H1 (cell line): ENCODE results near the gene C6orf163. TPM values are rescaled to one million over a fixed set of nuclear protein-coding genes. Genes with fewer than 3 reads are reported as not detected.

Source experiments
- CTCF ChIA-PET: fragments of 300-600 bp; sonication (Branson Sonifier 250); formaldehyde crosslinking; loops from one replicate; lab custom pipeline; 2021; ENCODE audit not compliant: partially characterized antibody; lab: Charles Lee
- POLR2A ChIA-PET: fragments of 300-600 bp; sonication (Branson Sonifier 250); formaldehyde crosslinking; loops from one replicate; lab custom pipeline; 2021; ENCODE audit warnings: inconsistent platforms; ENCODE audit not compliant: partially characterized antibody; lab: Charles Lee
- DNase-seq, 2 experiments: peaks; one replicate each; pipeline versions ENCODE4 v3.0.0 to v3.0.0-alpha.2; 2010 to 2022; ENCODE audit warnings: low spot score in 2 of 2, low read depth in 1 of 2, mixed read lengths in 1 of 2
- FAIRE-seq: peaks from 2 replicates; lab custom pipeline; 2011; peaks lifted over from hg19 to GRCh38; lab: Jason Lieb, UNC
- H2AFZ ChIP-seq: 2 replicates; pipeline ENCODE4 v1.8.1; 2012; ENCODE audit warnings: low read length, inconsistent platforms
- H2AK5ac ChIP-seq: 2 replicates; pipeline ENCODE4 v1.6.1; 2013; ENCODE audit warnings: low read depth, low read length
- H2BK120ac ChIP-seq: replicated peaks from 2 replicates; pipeline ENCODE3; 2013; ENCODE audit warnings: low read depth, low read length, inconsistent platforms
- H2BK12ac ChIP-seq: 2 replicates; pipeline ENCODE4 v1.6.1; 2013; ENCODE audit warnings: low read depth, low read length
- H2BK15ac ChIP-seq: 2 replicates; pipeline ENCODE4 v1.6.1; 2013; ENCODE audit warnings: low read length
- H2BK20ac ChIP-seq: 2 replicates; pipeline ENCODE4 v1.6.1; 2013; ENCODE audit warnings: low read length
- H2BK5ac ChIP-seq: 2 replicates; pipeline ENCODE4 v1.6.1; 2013; ENCODE audit warnings: low read depth, low read length
- H3K14ac ChIP-seq: 2 replicates; pipeline ENCODE4 v1.6.1; 2013; ENCODE audit warnings: inconsistent platforms; ENCODE audit not compliant: insufficient read length
- H3K18ac ChIP-seq: 2 replicates; pipeline ENCODE4 v1.6.1; 2013; ENCODE audit warnings: low read length; ENCODE audit errors: extremely low read depth
- H3K23ac ChIP-seq: 2 replicates; pipeline ENCODE4 v1.6.1; 2013; ENCODE audit warnings: inconsistent platforms; ENCODE audit not compliant: insufficient read length
- H3K23me2 ChIP-seq: 2 replicates; pipeline ENCODE4 v1.6.1; 2013; ENCODE audit warnings: low read depth, low read length
- H3K27ac ChIP-seq: 2 replicates; pipeline ENCODE4 v1.6.1; 2011; ENCODE audit warnings: low read depth, low read length, inconsistent platforms
- H3K27me3 ChIP-seq, 4 experiments: replicated peaks in 1 of 4; 1 replicate in 1 of 4; 2 replicates in 3 of 4; pipeline versions ENCODE4 v1.6.1 to v1.8.1; 2011 to 2013; ENCODE audit warnings: low read length in 3 of 4, mild to moderate bottlenecking in 3 of 4, inconsistent platforms in 2 of 4, mixed read lengths in 2 of 4, moderate library complexity in 1 of 4; ENCODE audit not compliant: control insufficient read depth in 3 of 4, insufficient read depth in 3 of 4; ENCODE audit errors: extremely low read depth in 1 of 4
- H3K36me3 ChIP-seq, 4 experiments: 2 replicates each; pipeline versions ENCODE4 v1.6.1 to v1.8.1; 2011 to 2013; ENCODE audit warnings: mild to moderate bottlenecking in 4 of 4, low read length in 3 of 4, moderate library complexity in 2 of 4, control low read depth in 1 of 4, inconsistent platforms in 1 of 4; ENCODE audit not compliant: insufficient read depth in 4 of 4, control insufficient read depth in 2 of 4
- H3K4ac ChIP-seq: replicated peaks from 2 replicates; pipeline ENCODE3; 2013; ENCODE audit warnings: low read length, low read depth, mixed read lengths, inconsistent platforms; ENCODE audit not compliant: insufficient read length
- H3K4me1 ChIP-seq, 4 experiments: replicated peaks in 1 of 4; 1 replicate in 1 of 4; 2 replicates in 3 of 4; pipeline versions ENCODE4 v1.6.1 to v1.8.1; 2011 to 2013; ENCODE audit warnings: low read length in 3 of 4, inconsistent platforms in 2 of 4, mixed read lengths in 1 of 4; ENCODE audit not compliant: insufficient read depth in 4 of 4, control insufficient read depth in 3 of 4
- H3K4me2 ChIP-seq, 2 experiments: 2 replicates each; pipeline versions ENCODE4 v1.6.1 to v1.8.1; 2011 to 2013; ENCODE audit warnings: low read depth in 2 of 2, low read length in 2 of 2, control low read depth in 1 of 2, inconsistent platforms in 1 of 2, mild to moderate bottlenecking in 1 of 2; ENCODE audit not compliant: insufficient read depth in 1 of 2
- H3K4me3 ChIP-seq, 4 experiments: fragments of 200-600, 300-600 bp in 1 of 4; sonication (generic), shearing (Covaris generic), sonication (Bioruptor Twin) in 1 of 4; 2 replicates each; pipeline versions ENCODE4 v1.5.1 to v1.8.1; 2011 to 2016; ENCODE audit warnings: low read length in 4 of 4, low read depth in 3 of 4, control low read depth in 2 of 4, inconsistent platforms in 2 of 4, mild to moderate bottlenecking in 2 of 4, mixed read lengths in 1 of 4, moderate library complexity in 1 of 4; ENCODE audit not compliant: insufficient read depth in 2 of 4; ENCODE audit errors: extremely low read depth in 1 of 4
- H3K56ac ChIP-seq: replicated peaks from 2 replicates; pipeline ENCODE3; 2013; ENCODE audit warnings: low read depth, mild to moderate bottlenecking, mixed read lengths, low read length, inconsistent platforms; ENCODE audit not compliant: insufficient read length
- H3K79me1 ChIP-seq: 2 replicates; pipeline ENCODE4 v1.6.1; 2013; ENCODE audit warnings: low read depth, low read length, control low read depth
- H3K79me2 ChIP-seq, 2 experiments: 2 replicates each; pipeline versions ENCODE4 v1.6.1 to v1.8.1; 2012 to 2013; ENCODE audit warnings: low read length in 2 of 2, mild to moderate bottlenecking in 2 of 2, inconsistent platforms in 1 of 2; ENCODE audit not compliant: insufficient read depth in 2 of 2, control insufficient read depth in 1 of 2
- H3K9ac ChIP-seq, 4 experiments: replicated peaks in 1 of 4; 1 replicate in 1 of 4; 2 replicates in 3 of 4; pipeline versions ENCODE4 v1.6.1 to v1.8.1; 2011 to 2013; ENCODE audit warnings: low read depth in 3 of 4, low read length in 3 of 4, control low read depth in 2 of 4, mild to moderate bottlenecking in 2 of 4, moderate library complexity in 2 of 4, inconsistent platforms in 1 of 4; ENCODE audit errors: extremely low read depth in 1 of 4
- H3K9me3 ChIP-seq, 2 experiments: 2 replicates each; pipeline versions ENCODE4 v1.6.1 to v1.8.1; 2012 to 2013; ENCODE audit warnings: mild to moderate bottlenecking in 2 of 2, moderate library complexity in 2 of 2, control low read depth in 1 of 2, inconsistent platforms in 1 of 2, low read depth in 1 of 2, low read length in 1 of 2, mixed read lengths in 1 of 2; ENCODE audit not compliant: insufficient read depth in 2 of 2
- H4K20me1 ChIP-seq, 2 experiments: replicated peaks in 1 of 2; 2 replicates each; pipeline versions ENCODE3 to v1.8.1; 2011 to 2013; ENCODE audit warnings: inconsistent platforms in 2 of 2, low read length in 2 of 2, mild to moderate bottlenecking in 1 of 2; ENCODE audit not compliant: insufficient read depth in 2 of 2, control insufficient read depth in 1 of 2
- H4K5ac ChIP-seq: 2 replicates; pipeline ENCODE4 v1.6.1; 2013; ENCODE audit warnings: low read length, low read depth, mixed read lengths, inconsistent platforms; ENCODE audit not compliant: insufficient read length
- H4K8ac ChIP-seq: 2 replicates; pipeline ENCODE4 v1.8.0; 2013; ENCODE audit warnings: mild to moderate bottlenecking, moderate library complexity, low read length, inconsistent platforms; ENCODE audit not compliant: insufficient read depth; ENCODE audit errors: extremely low read depth
- H4K91ac ChIP-seq: replicated peaks from 2 replicates; pipeline ENCODE3; 2013; ENCODE audit warnings: low read length, mixed read lengths, inconsistent platforms; ENCODE audit not compliant: insufficient read length
- BCL11A ChIP-seq, 2 experiments: IDR thresholded peaks; one replicate each; pipeline ENCODE4 v1.6.1; 2011; ENCODE audit warnings: low read depth in 2 of 2, low read length in 2 of 2, mild to moderate bottlenecking in 2 of 2
- CEBPB ChIP-seq: IDR thresholded peaks from 2 replicates; pipeline ENCODE4 v1.6.1; 2012; ENCODE audit warnings: low read depth, low read length
- CREB1 ChIP-seq: IDR thresholded peaks from 2 replicates; pipeline ENCODE4 v1.6.1; 2012; ENCODE audit warnings: inconsistent platforms
- RAD21 ChIP-seq, 2 experiments: IDR thresholded peaks in 1 of 2; conservative IDR thresholded peaks in 1 of 2; 2 replicates each; pipeline ENCODE4 v1.6.1; 2011; ENCODE audit warnings: low read depth in 2 of 2, low read length in 2 of 2, improper control_type of control experiment in 1 of 2, inconsistent platforms in 1 of 2, mild to moderate bottlenecking in 1 of 2, moderate library complexity in 1 of 2
- RFX5 ChIP-seq: IDR thresholded peaks from 2 replicates; pipeline ENCODE4 v1.6.1; 2011; ENCODE audit warnings: low read depth, low read length, improper control_type of control experiment, borderline replicate concordance
- RXRA ChIP-seq: IDR thresholded peaks from 2 replicates; pipeline ENCODE4 v1.6.1; 2011; ENCODE audit warnings: low read depth, mild to moderate bottlenecking, low read length, moderate library complexity; ENCODE audit not compliant: insufficient read depth
- SAP30 ChIP-seq: fragments of 300-600 bp; sonication (generic); IDR thresholded peaks from 2 replicates; pipeline ENCODE4 v1.7.1; 2012; ENCODE audit warnings: low read length, moderate library complexity, mild to moderate bottlenecking, inconsistent platforms; ENCODE audit not compliant: insufficient read depth, insufficient replicate concordance
- SP2 ChIP-seq: IDR thresholded peaks from 2 replicates; pipeline ENCODE4 v1.6.1; 2012; ENCODE audit warnings: mild to moderate bottlenecking, low read length, inconsistent platforms
- SRF ChIP-seq: IDR thresholded peaks from 2 replicates; pipeline ENCODE4 v1.6.1; 2011; ENCODE audit warnings: mild to moderate bottlenecking, low read depth, low read length, moderate library complexity
- YY1 ChIP-seq: IDR thresholded peaks from 2 replicates; pipeline ENCODE4 v1.6.1; 2011; ENCODE audit warnings: low read depth, mild to moderate bottlenecking, low read length
- ZNF274 ChIP-seq: IDR thresholded peaks from 2 replicates; pipeline ENCODE4 v1.7.0; 2012; ENCODE audit warnings: low read length, borderline replicate concordance; ENCODE audit errors: extremely low read depth
- polyA plus RNA-seq, 7 experiments: library from polyadenylated mRNA; depleted of rRNA in 3 of 7; stranded (reverse) in 5 of 7; unstranded in 2 of 7; fragments of >200 nt in 5 of 7; fragments of 200-250 nt in 2 of 7; gene quantifications; 1 replicate in 5 of 7; 2 replicates in 1 of 7; 4 replicates in 1 of 7; pipeline versions ENCODE4 v1.2.1 to v1.2.3, GENCODE V29; 2011 to 2013; ENCODE audit warnings: missing spikeins in 2 of 7, mixed read lengths in 2 of 7
- total RNA-seq: library from RNA; stranded (reverse); fragmentation: NEBNext Ultra II Directional; extraction: Animal tissue kit (Norgen Biotek cat#: 25700); gene quantifications from 2 replicates; pipeline ENCODE4 v1.2.1, GENCODE V29; 2021

Gene C6orf163
- total and polyA plus RNA-seq, 2 of the 8 experiments (the other 6 are each of a cell fraction or from before 2014, with no cell fraction given): 0.36 to 1.5 TPM

DNA sequence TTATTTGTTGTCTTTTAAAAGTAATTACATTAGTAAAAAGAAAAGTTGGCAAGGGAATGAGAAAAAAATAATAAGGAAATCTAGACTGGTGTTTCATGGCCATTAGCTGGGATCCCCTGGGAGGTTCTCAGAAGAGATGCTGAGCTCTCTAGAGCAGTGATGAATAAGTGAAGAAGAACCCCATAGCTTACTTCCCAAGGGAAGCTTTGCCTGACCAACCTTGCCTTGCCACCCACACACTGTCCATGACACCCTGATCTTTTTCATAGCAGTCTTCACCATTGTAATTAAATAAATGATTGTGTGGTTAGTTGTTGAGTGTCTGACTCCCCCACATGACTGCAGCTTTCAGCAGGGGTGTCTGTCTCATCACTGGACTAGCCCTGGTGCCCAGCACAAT is 5.9 kb downstream of the C6orf163 start:
- Histone ChIP-seq H3K27me3 (no peaks in the 10 kb centered on the region), H3K9ac (no peak overlapping the region), H3K18ac (no peak overlapping the region), H4K8ac (no peak overlapping the region), H3K56ac (no peak overlapping the region), H4K5ac (no peak overlapping the region), H3K79me2 (no peaks in the 10 kb centered on the region), H3K23me2 (no peaks in the 10 kb centered on the region), H3K23ac (no peak overlapping the region), H3K27ac (no peak overlapping the region; the same call in 1 of the 2 replicates), H3K4me2 (no peak overlapping the region), H2BK5ac (no peak overlapping the region), H3K79me1 (no peaks in the 10 kb centered on the region), H2BK120ac (no peak overlapping the region), H3K36me3 (no peaks in the 10 kb centered on the region), H3K4ac (no peak overlapping the region), H3K4me3 (no peak overlapping the region), H3K14ac (no peak overlapping the region), H2AK5ac (no peak overlapping the region), H4K91ac (no peak overlapping the region), H2BK12ac (no peak overlapping the region), H3K4me1 (no peaks in the 10 kb centered on the region), H2BK15ac (no peak overlapping the region), H3K9me3 (no peaks in the 10 kb centered on the region), H2BK20ac (no peak overlapping the region), H2AFZ (no peak overlapping the region), H4K20me1 (no peaks in the 10 kb centered on the region)
- CTCF ChIA-PET: interaction anchor here (0.9 to 1.6 kb wide), 5 partner anchors 28 to 271 kb away, joined by 3 to 6 read pairs (median 3); no protein-coding TSS in a partner anchor
- DNase-seq (no peak), FAIRE-seq (no peak)
- POLR2A ChIA-PET: interaction anchor here (1.2 kb wide), 1 partner anchor 9 kb away, joined by 3 read pairs; no protein-coding TSS in a partner anchor
- no peak for TF ChIP-seq CEBPB
- TF ChIP-seq CREB1: no peak
- no peak for TF ChIP-seq RFX5
- TF ChIP-seq YY1: no peak
- TF ChIP-seq SP2: no peak
- no peak for TF ChIP-seq RAD21 (IDR thresholded peaks at IDR 0.05 in 1 of 2, conservative IDR thresholded peaks at IDR 0.05 in 1 of 2; ENCODE audit: low read depth in 2 of 2, low read length in 2 of 2)
- TF ChIP-seq SRF: no peak
- TF ChIP-seq BCL11A (IDR thresholded peaks at IDR 0.05; ENCODE audit: low read depth in 2 of 2, low read length in 2 of 2): no peak
- no peak for TF ChIP-seq SAP30
- no peak for TF ChIP-seq ZNF274
- TF ChIP-seq RXRA: no peak
